ENCODE results near the gene NPAP1.

DNA sequence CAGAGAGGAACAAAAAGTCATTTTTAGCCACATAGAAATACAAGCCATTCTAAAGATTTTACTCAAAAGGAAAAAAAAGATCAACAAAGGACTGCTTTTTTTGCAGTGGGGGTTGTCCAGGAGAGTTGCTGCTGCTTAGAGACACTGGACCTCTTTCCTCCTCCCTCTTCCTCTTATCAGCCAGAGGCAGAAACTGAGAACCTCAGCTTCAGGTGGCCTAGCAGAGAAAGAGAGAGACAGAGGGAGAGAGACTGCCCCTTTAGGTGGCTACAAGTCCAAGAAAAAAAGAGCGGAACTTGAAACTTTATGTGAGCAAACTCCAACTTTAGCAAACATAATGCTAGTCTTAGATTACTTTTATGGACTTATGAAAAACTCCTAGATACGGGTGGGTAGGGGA, 54.2 kb downstream of the NPAP1 start:
- TF ChIP-seq, protein P1, sequence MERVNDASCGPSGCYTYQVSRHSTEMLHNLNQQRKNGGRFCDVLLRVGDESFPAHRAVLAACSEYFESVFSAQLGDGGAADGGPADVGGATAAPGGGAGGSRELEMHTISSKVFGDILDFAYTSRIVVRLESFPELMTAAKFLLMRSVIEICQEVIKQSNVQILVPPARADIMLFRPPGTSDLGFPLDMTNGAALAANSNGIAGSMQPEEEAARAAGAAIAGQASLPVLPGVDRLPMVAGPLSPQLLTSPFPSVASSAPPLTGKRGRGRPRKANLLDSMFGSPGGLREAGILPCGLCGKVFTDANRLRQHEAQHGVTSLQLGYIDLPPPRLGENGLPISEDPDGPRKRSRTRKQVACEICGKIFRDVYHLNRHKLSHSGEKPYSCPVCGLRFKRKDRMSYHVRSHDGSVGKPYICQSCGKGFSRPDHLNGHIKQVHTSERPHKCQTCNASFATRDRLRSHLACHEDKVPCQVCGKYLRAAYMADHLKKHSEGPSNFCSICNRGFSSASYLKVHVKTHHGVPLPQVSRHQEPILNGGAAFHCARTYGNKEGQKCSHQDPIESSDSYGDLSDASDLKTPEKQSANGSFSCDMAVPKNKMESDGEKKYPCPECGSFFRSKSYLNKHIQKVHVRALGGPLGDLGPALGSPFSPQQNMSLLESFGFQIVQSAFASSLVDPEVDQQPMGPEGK (CRISPR knock-in tag; IDR thresholded peaks at IDR 0.05; ENCODE audit: borderline replicate concordance): no peak
- no peak for TF ChIP-seq PPARA (CRISPR knock-in tag; IDR thresholded peaks at IDR 0.05; ENCODE audit: borderline replicate concordance)
- no peak for TF ChIP-seq ARNTL (CRISPR knock-in tag; IDR thresholded peaks at IDR 0.05; ENCODE audit: borderline replicate concordance, low read depth)
- TF ChIP-seq ZNF565 (CRISPR knock-in tag; conservative IDR thresholded peaks at IDR 0.05; ENCODE audit: low read depth): no peak
- no peak for TF ChIP-seq RARB (CRISPR knock-in tag; IDR thresholded peaks at IDR 0.05)
- no peak for TF ChIP-seq BACH2 (CRISPR knock-in tag; IDR thresholded peaks at IDR 0.05; ENCODE audit: borderline replicate concordance)
- no peak for TF ChIP-seq ZNF70 (CRISPR knock-in tag; IDR thresholded peaks at IDR 0.05)
- no peak for TF ChIP-seq ZFP30 (CRISPR knock-in tag; IDR thresholded peaks at IDR 0.05)
- no peak for TF ChIP-seq SNAI2 (CRISPR knock-in tag; IDR thresholded peaks at IDR 0.05)
- no peak for TF ChIP-seq ZC3H10 (CRISPR knock-in tag; IDR thresholded peaks at IDR 0.05)
- TF ChIP-seq, protein P2, sequence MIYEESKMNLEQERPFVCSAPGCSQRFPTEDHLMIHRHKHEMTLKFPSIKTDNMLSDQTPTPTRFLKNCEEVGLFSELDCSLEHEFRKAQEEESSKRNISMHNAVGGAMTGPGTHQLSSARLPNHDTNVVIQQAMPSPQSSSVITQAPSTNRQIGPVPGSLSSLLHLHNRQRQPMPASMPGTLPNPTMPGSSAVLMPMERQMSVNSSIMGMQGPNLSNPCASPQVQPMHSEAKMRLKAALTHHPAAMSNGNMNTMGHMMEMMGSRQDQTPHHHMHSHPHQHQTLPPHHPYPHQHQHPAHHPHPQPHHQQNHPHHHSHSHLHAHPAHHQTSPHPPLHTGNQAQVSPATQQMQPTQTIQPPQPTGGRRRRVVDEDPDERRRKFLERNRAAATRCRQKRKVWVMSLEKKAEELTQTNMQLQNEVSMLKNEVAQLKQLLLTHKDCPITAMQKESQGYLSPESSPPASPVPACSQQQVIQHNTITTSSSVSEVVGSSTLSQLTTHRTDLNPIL (CRISPR knock-in tag; IDR thresholded peaks at IDR 0.05; ENCODE audit: low read depth): no peak
- TF ChIP-seq, protein P3, sequence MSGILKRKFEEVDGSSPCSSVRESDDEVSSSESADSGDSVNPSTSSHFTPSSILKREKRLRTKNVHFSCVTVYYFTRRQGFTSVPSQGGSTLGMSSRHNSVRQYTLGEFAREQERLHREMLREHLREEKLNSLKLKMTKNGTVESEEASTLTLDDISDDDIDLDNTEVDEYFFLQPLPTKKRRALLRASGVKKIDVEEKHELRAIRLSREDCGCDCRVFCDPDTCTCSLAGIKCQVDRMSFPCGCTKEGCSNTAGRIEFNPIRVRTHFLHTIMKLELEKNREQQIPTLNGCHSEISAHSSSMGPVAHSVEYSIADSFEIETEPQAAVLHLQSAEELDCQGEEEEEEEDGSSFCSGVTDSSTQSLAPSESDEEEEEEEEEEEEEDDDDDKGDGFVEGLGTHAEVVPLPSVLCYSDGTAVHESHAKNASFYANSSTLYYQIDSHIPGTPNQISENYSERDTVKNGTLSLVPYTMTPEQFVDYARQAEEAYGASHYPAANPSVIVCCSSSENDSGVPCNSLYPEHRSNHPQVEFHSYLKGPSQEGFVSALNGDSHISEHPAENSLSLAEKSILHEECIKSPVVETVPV (CRISPR knock-in tag; IDR thresholded peaks at IDR 0.05): no peak
